GM23338 (cell line): ENCODE measurements around the gene CBY1. TPM values are rescaled to one million over a fixed set of nuclear protein-coding genes. Genes with fewer than 3 reads are reported as not detected.

Source experiments
- ATAC-seq: fragments of 200-7000 bp; cut with Tn5 transposase; 3 replicates; pipeline ENCODE4 v1.9.1; 2020
- DNase-seq: peaks from one replicate; pipeline ENCODE4 v3.0.0-alpha.2; 2015; ENCODE audit warnings: low spot score
- H2AFZ ChIP-seq: fragments of 200-600 bp; sonication (generic); 2 replicates; pipeline ENCODE4 v1.8.0; 2016; ENCODE audit warnings: antibody characterized with exemption, mild to moderate bottlenecking, moderate library complexity
- H3F3A ChIP-seq: fragments of 200-600 bp; sonication (generic); replicated peaks from 2 replicates; pipeline ENCODE4 v1.8.0; 2017; ENCODE audit warnings: antibody characterized with exemption, mixed run types, low read depth
- H3K27ac ChIP-seq: fragments of 200-600 bp; sonication (generic); 2 replicates; pipeline ENCODE4 v1.6.1; 2016; ENCODE audit warnings: low read depth
- H3K27me3 ChIP-seq: fragments of 200-600 bp; sonication (generic); 2 replicates; pipeline ENCODE4 v1.8.0; 2016; ENCODE audit warnings: mild to moderate bottlenecking, mixed run types, moderate library complexity; ENCODE audit not compliant: insufficient read depth
- H3K36me3 ChIP-seq: fragments of 200-600 bp; sonication (generic); 2 replicates; pipeline ENCODE4 v1.8.0; 2016; ENCODE audit warnings: mild to moderate bottlenecking; ENCODE audit not compliant: insufficient read depth
- H3K4me1 ChIP-seq: fragments of 200-600 bp; sonication (generic); 2 replicates; pipeline ENCODE4 v1.8.0; 2016; ENCODE audit warnings: mild to moderate bottlenecking, moderate library complexity; ENCODE audit not compliant: insufficient read depth
- H3K4me2 ChIP-seq: fragments of 200-600 bp; sonication (generic); 2 replicates; pipeline ENCODE4 v1.7.1; 2017; ENCODE audit warnings: mixed run types
- H3K4me3 ChIP-seq: fragments of 200-600 bp; sonication (generic); 2 replicates; pipeline ENCODE4 v1.6.1; 2016; ENCODE audit warnings: mixed run types
- H3K79me2 ChIP-seq: fragments of 200-600 bp; sonication (generic); replicated peaks from 2 replicates; pipeline ENCODE4 v1.8.0; 2017; ENCODE audit warnings: mild to moderate bottlenecking; ENCODE audit not compliant: insufficient read depth
- H3K9me2 ChIP-seq: fragments of 200-600 bp; sonication (generic); 2 replicates; pipeline ENCODE4 v1.8.0; 2017; ENCODE audit not compliant: insufficient read depth
- H4K20me1 ChIP-seq: fragments of 200-600 bp; sonication (generic); replicated peaks from 2 replicates; pipeline ENCODE4 v1.8.0; 2017; ENCODE audit warnings: mild to moderate bottlenecking; ENCODE audit not compliant: insufficient read depth
- H3K27ac Mint-ChIP-seq: 2 replicates; pipeline ENCODE4 v1.8.0; 2020; ENCODE audit warnings: inconsistent platforms, mild to moderate bottlenecking, moderate library complexity, mixed read lengths
- H3K27me3 Mint-ChIP-seq: 3 replicates; pipeline ENCODE4 v1.8.0; 2022; ENCODE audit warnings: low read depth, mild to moderate bottlenecking, moderate library complexity, mixed read lengths, inconsistent platforms; ENCODE audit not compliant: insufficient read depth, poor library complexity
- H3K36me3 Mint-ChIP-seq: 3 replicates; pipeline ENCODE4 v1.8.0; 2021; ENCODE audit warnings: low read depth, mild to moderate bottlenecking, inconsistent platforms, moderate library complexity, mixed read lengths
- H3K4me1 Mint-ChIP-seq: 3 replicates; pipeline ENCODE4 v1.8.0; 2020; ENCODE audit warnings: mild to moderate bottlenecking, inconsistent platforms, mixed read lengths
- H3K4me3 Mint-ChIP-seq: 3 replicates; pipeline ENCODE4 v1.8.0; 2021; ENCODE audit warnings: moderate library complexity, mild to moderate bottlenecking, inconsistent platforms, mixed read lengths
- H3K9me3 Mint-ChIP-seq: 3 replicates; pipeline ENCODE4 v1.8.0; 2020; ENCODE audit warnings: moderate library complexity, mild to moderate bottlenecking, inconsistent platforms, mixed read lengths
- CREB1 ChIP-seq: fragments of 250-450 bp; sonication (Bioruptor Pico); IDR thresholded peaks from 2 replicates; pipeline ENCODE4 v1.5.0; 2020; ENCODE audit warnings: low read depth, mild to moderate bottlenecking, moderate library complexity
- CTCF ChIP-seq, 2 experiments: fragments of 200-600 bp in 1 of 2; sonication (generic) in 1 of 2; conservative IDR thresholded peaks; 2 replicates each; pipeline versions ENCODE4 v1.5.1 to v1.6.1; 2016 to 2017; ENCODE audit warnings: antibody characterized with exemption in 2 of 2, low read depth in 2 of 2, mild to moderate bottlenecking in 2 of 2, moderate library complexity in 1 of 2
- JUNB ChIP-seq: IDR thresholded peaks from one replicate; pipeline ENCODE4 v1.6.1; 2016; ENCODE audit warnings: antibody characterized with exemption; ENCODE audit not compliant: unreplicated experiment
- ZNF462 ChIP-seq: fragments of 250-450 bp; sonication (Bioruptor Pico); IDR thresholded peaks from 2 replicates; pipeline ENCODE4 v1.5.0; 2020; ENCODE audit warnings: mild to moderate bottlenecking, moderate library complexity
- polyA plus RNA-seq: library from polyadenylated mRNA; unstranded; fragments of >200 nt; fragmentation: Nextera tagmentation; extraction: Ambion mirVana; gene quantifications from 2 replicates; pipeline ENCODE4 v1.2.1, GENCODE V29; 2016
- total RNA-seq: library from RNA; depleted of rRNA; stranded (reverse); fragments of >200 nt; shearing (Covaris generic); gene quantifications from 2 replicates; pipeline ENCODE4 v1.2.3, GENCODE V29; 2014

CBY1 gene
- total and polyA plus RNA-seq, 2 experiments from 2014 or later = 12.8 to 36.4 TPM

- H3K27ac Mint-ChIP-seq = no peak overlapping the region
- no peak overlapping the region for H3K27ac ChIP-seq
- H3K9me2 ChIP-seq = no peaks in the 10 kb centered on the region
- H3K79me2 ChIP-seq = no peaks in the 10 kb centered on the region
- no peak for ATAC-seq
- H3K4me2 ChIP-seq = no peak overlapping the region
- H3K36me3 Mint-ChIP-seq = 0 out of 3 replicates have a peak, but pooled peaks cover 3% of the 10 kb centered on the region
- DNase-seq = no peak
- no peaks in the 10 kb centered on the region for H3K36me3 ChIP-seq
- H3K27me3 ChIP-seq = no peaks in the 10 kb centered on the region
- no peaks in the 10 kb centered on the region for H3K4me1 Mint-ChIP-seq
- H4K20me1 ChIP-seq = 0 out of 2 replicates have a peak, but pooled peaks cover 3% of the 10 kb centered on the region
- H3K4me1 ChIP-seq = no peaks in the 10 kb centered on the region
- no peaks in the 10 kb centered on the region for H3K9me3 Mint-ChIP-seq
- peaks cover 3% of the 10 kb centered on the region for H3K27me3 Mint-ChIP-seq
- H3K4me3 Mint-ChIP-seq = no peak overlapping the region
- TF ChIP-seq CTCF (conservative IDR thresholded peaks at IDR 0.05; ENCODE audit: low read depth in 2 of 2) (no peak), ZNF462 (no peak), JUNB (no peak), CREB1 (CRISPR knock-in tag) (no peak)
- H3F3A ChIP-seq = no peaks in the 10 kb centered on the region; the same call in 1 of the 2 replicates
- no peak overlapping the region for H3K4me3 ChIP-seq
- no peak overlapping the region for H2AFZ ChIP-seq
These were observed 48.8 kb upstream of the CBY1 start for GRCh38 chr22:38607680-38608079.
